Panc1 (cell line): ENCODE results near the gene MTRF1L. TPM values are rescaled to one million over a fixed set of nuclear protein-coding genes. Genes with fewer than 3 reads are reported as not detected.
"Not testable (repeated sequence)": the region's sequence is repeated elsewhere in the genome, so short reads cannot be mapped to it uniquely, and the experiment has no call there.

ENCODE experiments used
- ATAC-seq: fragments of 200-7000 bp; cut with Tn5 transposase; 2 replicates; pipeline ENCODE4 v1.9.1; 2020; ENCODE audit warnings: mild to moderate bottlenecking, moderate library complexity
- BruUV-seq: library from RNA; stranded (reverse); fragments of 400-500 nt; replicated peaks from 2 replicates; lab custom pipeline; 2021; lab: Mats Ljungman, UMichigan
- CTCF ChIA-PET: fragments of 300-600 bp; sonication (Branson Sonifier 250); formaldehyde crosslinking; loops from one replicate; lab custom pipeline; 2022; ENCODE audit warnings: antibody characterized with exemption; lab: Charles Lee
- POLR2A ChIA-PET: fragments of 300-600 bp; sonication (Branson Sonifier 250); formaldehyde crosslinking; loops from one replicate; lab custom pipeline; 2022; ENCODE audit warnings: antibody characterized with exemption; lab: Charles Lee
- DNase-seq: peaks from one replicate; pipeline ENCODE4 v3.0.0-alpha.2; 2010; ENCODE audit warnings: low read depth, low spot score
- H3K27ac ChIP-seq: 2 replicates; pipeline ENCODE4 v1.5.1; 2011; ENCODE audit warnings: mild to moderate bottlenecking, low read length, inconsistent platforms
- H3K27me3 ChIP-seq: fragments of 200-500 bp; sonication (Bioruptor generic); 2 replicates; pipeline ENCODE4 v1.6.0; 2014; ENCODE audit warnings: low read length, inconsistent platforms; ENCODE audit not compliant: control insufficient read depth, insufficient read depth
- H3K36me3 ChIP-seq: fragments of 200-500 bp; sonication (Bioruptor generic); 2 replicates; pipeline ENCODE4 v1.5.1; 2014; ENCODE audit warnings: inconsistent platforms, mild to moderate bottlenecking, low read length, moderate library complexity; ENCODE audit not compliant: control insufficient read depth, insufficient read depth
- H3K4me1 ChIP-seq: 2 replicates; pipeline ENCODE4 v1.5.1; 2011; ENCODE audit warnings: inconsistent platforms, mild to moderate bottlenecking, low read length, moderate library complexity; ENCODE audit not compliant: control insufficient read depth, insufficient read depth
- H3K4me3 ChIP-seq, 2 experiments: 2 replicates each; pipeline ENCODE4 v1.5.1; 2011 to 2012; ENCODE audit warnings: low read depth in 2 of 2, low read length in 2 of 2, mild to moderate bottlenecking in 2 of 2, inconsistent platforms in 1 of 2, moderate library complexity in 1 of 2
- H3K9me3 ChIP-seq: fragments of 200-500 bp; sonication (Bioruptor generic); 2 replicates; pipeline ENCODE4 v1.5.1; 2014; ENCODE audit warnings: low read depth, mild to moderate bottlenecking, inconsistent platforms, low read length, moderate library complexity; ENCODE audit not compliant: control insufficient read depth, insufficient read depth
- CTCF ChIP-seq: fragments of 450-650 bp; IDR thresholded peaks from 2 replicates; pipeline ENCODE4 v1.5.1; 2017; ENCODE audit warnings: mild to moderate bottlenecking
- POLR2AphosphoS5 ChIP-seq: IDR thresholded peaks from 2 replicates; pipeline ENCODE4 v1.6.1; 2012; ENCODE audit warnings: mild to moderate bottlenecking, low read depth, low read length, moderate library complexity
- REST ChIP-seq, 2 experiments: IDR thresholded peaks; 2 replicates each; pipeline ENCODE4 v1.6.1; 2011 to 2012; ENCODE audit warnings: low read depth in 2 of 2, control low read depth in 1 of 2, low read length in 1 of 2, mild to moderate bottlenecking in 1 of 2, moderate library complexity in 1 of 2; ENCODE audit not compliant: insufficient read depth in 1 of 2
- SIN3A ChIP-seq: IDR thresholded peaks from 2 replicates; pipeline ENCODE4 v1.6.1; 2012; ENCODE audit warnings: low read depth, mild to moderate bottlenecking, low read length, moderate library complexity, borderline replicate concordance; ENCODE audit not compliant: insufficient read depth
- TCF7L2 ChIP-seq: IDR thresholded peaks from 2 replicates; pipeline ENCODE4 v1.6.1; 2011; ENCODE audit warnings: mild to moderate bottlenecking, low read depth, low read length, inconsistent platforms
- in situ Hi-C: cut with HindIII; loops from 2 replicates; pipeline ENCODE4 v1.10.0; 2016; ENCODE audit warnings: low sequenced_read_pairs, low pct_unique_long_range_greater_than_20kb
- intact Hi-C: fragments of 100-400 bp; cut with micrococcal nuclease; formaldehyde crosslinking; loops from one replicate; pipeline ENCODE4 v1.10.0; 2022; ENCODE audit not compliant: unreplicated experiment
- total RNA-seq: library from RNA; stranded (reverse); gene quantifications from one replicate; pipeline ENCODE4 v1.2.1, GENCODE V29; 2021; ENCODE audit not compliant: unreplicated experiment

MTRF1L gene
- total RNA-seq, 1 experiment from 2014 or later = 22.7 TPM

GRCh38 chr6:152966168-152966894, 36.2 kb downstream of the MTRF1L start:
- H3K4me1 ChIP-seq, POLR2A ChIA-PET, CTCF ChIA-PET, ATAC-seq, DNase-seq, H3K4me3 ChIP-seq, BruUV-seq, in situ Hi-C loops, intact Hi-C loops, H3K9me3 ChIP-seq, H3K27ac ChIP-seq, H3K27me3 ChIP-seq: not testable (repeated sequence)
- H3K36me3 ChIP-seq = peaks cover 11% of the 10 kb centered on the region

- DNase-seq (no peak), ATAC-seq (no peak)
- intact Hi-C loops (no loop called here), in situ Hi-C loops (no loop called here)
- peaks cover 6% of the 10 kb centered on the region; the same call in 1 of the 2 replicates for H3K27me3 ChIP-seq
- BruUV-seq = no TSS peak
- H3K27ac ChIP-seq = no peak overlapping the region
- H3K4me1 ChIP-seq = no peaks in the 10 kb centered on the region
- H3K36me3 ChIP-seq = no peaks in the 10 kb centered on the region
- H3K4me3 ChIP-seq = no peak overlapping the region
- H3K9me3 ChIP-seq = no peaks in the 10 kb centered on the region
- ChIA-PET POLR2A (no interaction called here), CTCF (no interaction called here)
- TF ChIP-seq REST (IDR thresholded peaks at IDR 0.05; ENCODE audit: insufficient read depth in 1 of 2, low read depth in 2 of 2, low read length in 1 of 2) (no peak), CTCF (no peak), TCF7L2 (no peak), POLR2AphosphoS5 (no peak), SIN3A (no peak)
These were observed 43.2 kb downstream of the MTRF1L start for GRCh38 chr6:152959333-152959732.

GRCh38 chr6:152957796-152958195, 44.7 kb downstream of the MTRF1L start:
- Histone ChIP-seq H3K4me1 (no peaks in the 10 kb centered on the region), H3K36me3 (no peaks in the 10 kb centered on the region), H3K9me3 (no peaks in the 10 kb centered on the region), H3K4me3 (no peak overlapping the region), H3K27me3 (peaks cover 4% of the 10 kb centered on the region; the same call in 1 of the 2 replicates), H3K27ac (no peak overlapping the region)
- POLR2A ChIA-PET = no interaction called here
- no TSS peak for BruUV-seq
- intact Hi-C loops = no loop called here
- TF ChIP-seq POLR2AphosphoS5 = no peak
- no peak for TF ChIP-seq TCF7L2
- TF ChIP-seq REST (IDR thresholded peaks at IDR 0.05; ENCODE audit: insufficient read depth in 1 of 2, low read depth in 2 of 2, low read length in 1 of 2) = no peak
- no peak for TF ChIP-seq CTCF
- no peak for TF ChIP-seq SIN3A
- ATAC-seq (no peak), DNase-seq (no peak)
- CTCF ChIA-PET = no interaction called here
- in situ Hi-C loops = no loop called here
